ENCODE measurements around the gene FHOD3.

DNA sequence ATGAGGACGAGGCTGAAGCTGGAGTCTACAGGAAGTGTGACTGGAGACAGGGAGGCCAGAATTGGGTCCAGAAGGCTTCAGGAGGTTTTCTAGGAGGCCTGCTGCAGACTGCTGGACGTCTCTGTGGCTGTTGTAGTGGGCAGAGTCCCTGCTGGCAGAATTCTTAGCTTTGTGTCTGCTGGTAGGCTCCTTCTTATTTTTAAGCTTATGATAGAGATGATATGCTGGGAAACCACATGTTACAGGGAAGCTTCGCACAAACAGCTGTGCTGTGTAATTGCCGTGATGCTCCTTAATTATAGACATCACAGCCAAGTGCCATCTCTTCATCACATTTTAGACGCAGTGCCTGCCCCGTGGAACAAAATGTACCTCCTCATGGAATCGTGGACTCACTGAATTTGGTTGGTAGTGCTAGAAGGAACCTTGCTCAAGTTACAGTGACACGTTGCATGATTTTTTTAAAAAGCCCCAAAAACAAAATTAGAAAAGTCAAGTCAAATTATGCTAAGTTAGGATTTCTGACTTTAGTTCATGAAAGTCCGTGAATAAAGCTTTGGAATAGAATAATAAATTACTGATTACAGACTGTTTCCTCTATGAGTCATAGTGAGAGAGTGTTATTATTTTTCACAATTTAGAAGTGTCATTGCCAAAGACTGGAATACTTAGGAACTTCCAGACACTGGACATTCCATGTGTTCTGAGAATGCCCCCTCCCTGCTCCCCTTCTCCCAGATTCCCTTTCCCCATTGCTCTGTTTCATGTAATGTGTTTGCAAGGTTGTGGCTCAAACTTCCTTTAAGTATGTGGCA lies 144.1 kb downstream of the FHOD3 start:
- TF ChIP-seq POLR2A (IDR thresholded peaks at IDR 0.05; ENCODE audit: low read length): no peak
- TF ChIP-seq GATA1 (IDR thresholded peaks at IDR 0.05; ENCODE audit: low read depth, low read length): no peak
